Cerebellar nuclear complex (tissue), 1 donor: ENCODE data around the gene KAZN.

Source experiments
- DNase-seq, 2 experiments: peaks; one replicate each; lab custom pipeline; 2025; lab: John Stamatoyannopoulos, UW

Gene KAZN

DNA sequence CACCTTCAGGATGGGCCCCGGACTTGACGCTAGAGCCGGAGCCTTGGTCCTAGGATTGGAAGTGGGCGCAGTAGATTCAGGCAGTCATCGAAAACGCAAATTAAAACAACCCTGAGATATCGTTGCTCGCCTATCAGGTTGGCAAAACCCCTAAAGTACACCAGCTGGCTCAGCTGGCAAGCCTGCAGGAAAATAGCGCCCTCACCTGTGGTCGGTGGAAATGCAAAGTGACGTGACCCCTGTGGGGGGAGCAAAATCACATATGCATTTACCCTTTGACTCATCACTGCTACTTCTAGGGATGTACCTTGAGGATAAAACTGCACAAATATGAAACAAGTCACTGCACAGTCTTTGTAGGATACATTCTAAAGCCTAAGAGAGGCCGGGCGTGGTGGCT lies 384.8 kb downstream of the KAZN start:
- no peak for DNase-seq

DNA sequence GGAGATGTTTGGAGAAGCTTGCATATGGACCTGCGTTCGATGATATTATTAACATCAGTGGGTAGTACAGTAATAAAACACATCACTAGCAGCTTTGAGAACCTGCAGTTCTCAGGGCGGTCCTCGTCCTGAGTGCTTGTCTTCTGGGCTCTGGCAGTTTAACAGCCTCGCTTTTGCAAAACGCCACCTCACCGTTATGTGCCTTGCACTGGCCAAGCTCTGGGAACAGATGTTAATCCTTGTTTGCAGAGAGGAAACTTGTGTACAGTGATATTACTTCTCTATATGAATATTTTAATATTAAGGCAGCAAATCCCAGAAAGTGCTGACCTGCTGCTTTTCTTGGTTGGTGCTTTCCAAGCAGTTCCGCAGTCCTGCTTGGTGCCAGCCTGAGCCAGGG lies 387.7 kb downstream of the KAZN start:
- DNase-seq = no peak

DNA sequence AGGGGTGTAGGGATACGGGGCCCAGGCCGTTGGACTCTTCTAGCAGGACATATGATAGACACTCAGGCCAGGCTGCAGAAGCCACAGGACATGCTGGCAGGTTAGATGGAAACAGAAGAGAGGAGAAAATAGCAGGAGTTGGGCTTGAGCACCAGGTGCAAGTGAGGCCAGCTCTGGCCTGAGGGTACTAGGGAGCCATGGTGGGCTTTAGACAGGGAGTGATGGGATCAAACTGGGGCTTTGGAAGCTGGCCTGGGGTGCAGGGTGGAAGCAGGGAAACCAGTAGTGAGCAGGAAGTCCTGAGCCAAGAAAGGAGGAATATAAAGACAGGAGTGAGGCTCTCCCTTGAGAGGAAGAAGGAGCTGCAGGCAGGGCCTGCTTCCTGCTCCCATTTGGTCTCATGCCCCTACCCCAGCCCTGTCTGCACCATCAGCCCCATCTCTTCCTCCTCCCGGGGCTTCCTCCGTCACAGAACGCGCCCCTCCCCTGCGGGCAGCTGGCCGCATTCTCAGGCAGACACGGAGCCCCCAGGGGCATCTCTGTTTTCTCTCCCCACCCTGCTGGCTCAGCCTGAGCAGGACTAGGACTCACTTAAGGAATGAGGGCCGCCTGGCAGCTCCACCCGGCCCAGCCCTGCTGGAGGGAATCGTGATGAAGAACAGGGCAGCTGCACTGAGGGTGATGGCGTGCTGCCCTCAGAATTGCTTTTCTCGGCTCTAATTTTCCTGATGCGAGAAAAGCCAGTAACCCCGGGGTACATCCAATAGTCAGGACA lies 389.5 kb downstream of the KAZN start:
- no peak for DNase-seq

DNA sequence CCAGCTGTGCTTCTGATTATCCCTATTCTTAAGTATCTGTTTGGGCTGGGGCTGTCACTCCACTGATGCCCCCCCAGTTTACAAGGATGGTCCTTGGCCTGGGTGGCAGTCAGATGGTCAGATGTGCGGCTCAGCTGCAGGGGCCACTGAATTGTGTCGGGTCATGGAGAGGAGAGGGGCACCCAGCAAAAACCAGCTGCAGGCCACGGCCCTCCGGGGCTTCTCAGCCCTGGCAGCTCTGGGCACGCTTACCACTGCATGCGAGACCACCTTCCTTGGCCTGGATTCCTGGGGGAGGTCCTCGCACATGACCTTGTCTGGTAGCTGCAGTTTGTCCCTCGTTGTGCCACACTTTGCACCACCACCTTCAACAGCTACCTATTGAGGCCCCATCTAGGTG lies 390.2 kb downstream of the KAZN start:
- DNase-seq = no peak

DNA sequence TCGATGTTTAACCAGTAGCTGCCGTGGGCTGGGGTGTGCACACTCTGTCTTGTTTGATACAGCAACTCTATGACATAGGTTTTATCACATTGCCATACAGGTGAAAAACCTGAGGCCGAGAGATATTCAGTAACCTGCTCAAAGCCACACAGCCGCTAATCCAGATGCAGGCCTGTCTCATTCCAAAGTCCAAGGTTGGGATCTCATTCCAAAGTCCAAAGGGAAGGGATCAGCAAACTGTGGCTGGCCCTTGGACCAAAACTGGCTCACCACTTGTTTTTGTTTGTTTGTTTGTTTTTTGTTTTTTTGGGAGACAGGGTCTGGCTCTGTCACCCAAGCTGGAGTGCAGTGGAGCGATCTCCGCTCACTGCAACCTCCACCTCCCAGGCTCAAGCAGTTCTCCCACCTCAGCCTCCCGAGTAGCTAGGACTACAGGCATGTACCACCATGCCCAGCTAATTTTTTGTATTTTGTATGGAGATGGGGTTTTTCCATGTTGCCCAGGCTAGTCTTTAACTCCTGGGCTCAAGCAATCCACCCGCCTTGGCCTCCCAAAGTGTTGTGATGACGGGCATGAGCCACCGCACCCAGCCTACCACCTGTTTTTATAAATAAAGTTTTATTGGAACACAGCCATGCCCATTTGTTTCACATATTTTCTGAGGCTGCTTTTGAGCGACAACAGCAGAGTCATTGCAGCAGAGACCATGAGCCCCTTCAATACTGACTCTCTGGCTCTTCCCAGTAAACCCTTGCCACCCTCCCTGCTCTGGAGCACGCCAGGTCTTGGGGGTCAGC lies 391.6 kb downstream of the KAZN start:
- no peak for DNase-seq

DNA sequence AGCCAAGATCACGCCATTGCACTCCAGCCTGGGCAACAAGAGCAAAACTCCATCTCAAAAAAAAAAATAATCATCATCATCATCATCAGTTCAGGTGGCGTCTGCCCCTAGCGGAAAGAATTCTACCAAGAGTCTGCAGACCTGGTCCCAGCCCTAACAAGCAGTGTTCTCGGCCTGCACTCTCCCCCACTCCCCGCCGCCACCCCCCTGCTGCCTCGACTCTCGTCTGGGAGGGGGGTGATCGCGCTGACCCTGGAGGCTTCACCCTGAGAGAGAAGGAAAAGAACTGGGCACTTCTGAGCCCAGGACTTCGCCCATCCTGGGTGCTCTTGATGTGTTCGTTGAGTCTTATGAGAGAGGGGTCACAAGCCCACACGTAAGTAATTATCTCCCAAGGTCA lies 394.9 kb downstream of the KAZN start:
- no peak for DNase-seq

DNA sequence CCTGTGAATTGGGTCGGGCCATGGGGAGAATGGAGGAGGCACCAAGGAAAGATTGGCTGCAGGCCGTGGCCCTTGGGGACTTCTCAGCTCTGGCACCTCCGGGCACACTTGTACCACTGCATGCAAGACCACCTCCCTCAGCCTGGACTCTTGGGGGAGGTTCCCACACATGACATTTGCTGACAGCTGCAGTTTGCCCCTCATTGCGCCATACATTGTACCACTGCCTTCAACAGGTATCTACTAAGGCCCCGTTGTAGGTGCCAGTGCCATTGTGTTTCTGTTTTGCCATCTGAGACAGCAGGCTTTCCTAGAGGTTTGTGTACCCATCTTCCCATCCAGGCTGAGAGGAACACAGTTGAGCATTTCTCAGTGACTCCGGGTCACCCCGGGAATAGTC lies 395.7 kb downstream of the KAZN start:
- DNase-seq = no peak

DNA sequence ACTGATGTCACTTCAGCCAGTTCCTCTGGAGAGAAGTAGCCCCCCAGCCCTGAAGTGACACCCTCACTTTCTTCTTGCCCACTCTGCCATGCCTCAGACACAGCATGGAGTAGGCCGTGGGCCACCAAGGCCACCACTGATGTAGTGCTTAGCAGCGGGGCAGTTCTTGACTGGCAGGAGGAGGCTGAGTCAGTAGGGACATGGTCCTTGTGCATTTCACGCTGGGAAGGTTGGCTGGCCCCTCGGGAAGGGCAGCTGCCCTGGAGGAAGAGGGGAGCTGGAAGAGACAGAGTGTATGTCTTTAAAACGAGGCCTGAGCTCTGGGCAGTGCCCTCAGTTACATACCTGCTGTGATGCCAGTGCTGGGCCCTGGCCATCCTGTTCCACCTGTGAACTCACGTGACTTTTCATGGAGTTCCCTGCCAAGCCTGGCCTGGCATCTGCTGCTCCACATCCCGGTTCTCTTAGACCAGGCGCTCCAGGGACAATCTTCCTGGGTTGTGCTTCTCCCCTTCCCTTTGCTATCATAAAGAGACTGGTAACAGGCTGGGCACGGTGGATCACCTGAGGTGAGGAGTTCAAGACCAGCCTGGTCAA lies 396.5 kb downstream of the KAZN start:
- DNase-seq = peak; percentile 75 to 89

DNA sequence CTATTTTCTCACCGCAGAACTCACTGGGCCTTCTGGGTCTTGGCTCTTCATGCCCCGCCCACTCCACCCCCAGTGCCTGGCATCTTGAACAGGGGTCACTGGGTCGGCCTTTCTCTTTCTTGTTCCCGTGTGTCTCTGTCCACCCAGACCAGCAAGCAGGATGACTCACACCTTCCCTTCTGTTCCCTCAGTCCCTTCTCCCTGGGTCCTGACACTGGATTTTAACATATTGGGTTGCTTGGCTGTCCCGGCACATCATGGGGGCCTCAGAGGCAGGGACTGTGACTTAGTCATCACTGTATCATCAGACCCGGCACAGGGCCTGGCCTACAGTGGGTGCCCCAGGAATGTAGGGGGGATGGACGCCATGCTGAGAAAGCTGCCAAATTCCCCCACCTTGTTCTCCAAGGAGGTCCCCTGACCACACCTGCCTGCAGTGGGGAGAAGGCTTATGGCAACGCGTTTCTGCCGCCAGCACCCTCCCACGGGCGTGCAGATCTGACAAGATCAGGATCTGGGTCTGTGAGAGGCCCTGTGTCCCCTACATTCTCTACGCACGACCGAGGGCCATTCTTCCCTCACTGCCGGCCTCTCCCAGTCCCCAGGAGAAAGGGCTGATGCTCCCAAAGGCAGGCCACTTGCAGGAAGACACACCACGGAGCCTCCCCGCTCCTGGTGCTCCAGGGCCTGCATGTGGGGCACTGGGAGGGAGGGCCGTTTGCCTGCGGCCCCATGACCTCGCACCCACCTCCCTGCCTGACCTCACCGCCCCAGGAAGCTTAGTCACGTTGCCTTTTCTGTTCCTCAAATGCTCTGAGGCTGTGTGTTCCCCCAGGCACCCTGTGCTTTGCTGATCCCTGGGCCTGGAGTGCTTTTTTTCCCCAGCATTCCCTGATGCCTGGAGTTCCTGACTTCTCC lies 397.9 kb downstream of the KAZN start:
- DNase-seq = no peak

DNA sequence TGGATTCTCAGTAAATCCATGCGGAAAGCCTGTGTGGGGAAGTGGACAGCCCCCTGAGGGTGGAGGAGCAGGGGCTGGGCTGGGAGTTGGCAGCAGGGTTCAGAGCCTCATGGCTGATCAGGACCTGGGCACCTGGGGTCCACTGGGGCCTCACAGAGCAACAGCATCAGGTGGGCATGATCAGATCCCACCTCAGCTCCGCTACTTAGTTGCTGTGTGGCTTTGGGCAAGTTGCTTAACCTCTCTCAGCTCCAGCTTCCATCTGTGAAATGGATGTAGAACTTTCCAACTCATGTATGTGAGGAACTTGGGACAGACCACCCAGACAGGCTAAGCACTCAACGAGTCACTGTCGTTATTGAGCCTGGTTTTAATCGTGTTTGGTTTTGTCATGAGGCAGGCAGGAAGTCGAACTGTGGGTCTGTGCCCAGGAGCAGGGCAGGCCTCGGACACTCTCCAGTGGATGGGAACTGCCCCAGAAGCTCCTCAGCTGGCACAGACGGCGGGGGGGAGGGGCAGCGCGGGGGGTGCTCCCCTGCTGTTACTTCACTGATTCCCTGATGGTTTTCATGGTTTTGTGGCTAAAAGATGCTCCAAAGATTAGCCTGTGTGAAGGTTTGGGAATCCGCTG lies 399.3 kb downstream of the KAZN start:
- DNase-seq = no peak

DNA sequence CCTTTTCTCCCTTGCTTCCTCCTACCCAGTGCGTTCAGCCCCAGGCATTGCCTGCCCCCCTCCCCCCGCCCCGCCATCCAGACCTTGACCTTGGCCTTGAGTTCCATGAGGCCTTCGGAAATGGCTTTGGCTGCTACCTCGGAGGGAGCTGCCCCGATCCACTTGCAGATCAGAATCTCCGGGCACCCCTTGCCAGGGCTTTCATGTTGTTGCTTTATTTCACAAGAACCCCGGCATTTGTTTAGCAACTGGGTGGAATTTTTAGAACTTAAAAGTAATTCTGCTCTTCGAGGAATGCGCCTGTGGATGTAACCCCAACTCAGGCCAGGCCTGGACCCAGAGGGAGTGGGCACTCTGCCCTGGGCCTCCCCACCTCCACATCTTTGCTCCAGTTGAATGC lies 401.0 kb downstream of the KAZN start:
- no peak for DNase-seq

DNA sequence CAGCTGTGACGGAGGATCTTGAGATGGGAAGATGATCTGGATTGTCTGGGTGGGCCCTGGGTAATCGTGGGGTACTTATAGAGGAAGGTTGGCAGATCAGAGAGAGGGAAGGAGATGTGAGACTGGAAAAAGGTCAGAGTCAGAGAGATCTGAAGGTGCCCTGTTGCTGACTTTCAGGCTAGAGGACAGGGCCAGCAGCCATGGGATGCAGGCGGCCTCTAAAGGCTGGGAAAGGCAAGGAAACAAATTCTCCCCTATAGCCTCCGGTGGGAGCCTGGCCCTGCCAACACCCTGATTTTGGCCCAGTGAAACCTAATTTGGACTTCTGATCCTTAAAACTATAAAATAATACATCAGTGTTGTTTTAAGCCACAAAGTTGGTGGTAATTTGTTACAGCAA lies 401.5 kb downstream of the KAZN start:
- DNase-seq = no peak

DNA sequence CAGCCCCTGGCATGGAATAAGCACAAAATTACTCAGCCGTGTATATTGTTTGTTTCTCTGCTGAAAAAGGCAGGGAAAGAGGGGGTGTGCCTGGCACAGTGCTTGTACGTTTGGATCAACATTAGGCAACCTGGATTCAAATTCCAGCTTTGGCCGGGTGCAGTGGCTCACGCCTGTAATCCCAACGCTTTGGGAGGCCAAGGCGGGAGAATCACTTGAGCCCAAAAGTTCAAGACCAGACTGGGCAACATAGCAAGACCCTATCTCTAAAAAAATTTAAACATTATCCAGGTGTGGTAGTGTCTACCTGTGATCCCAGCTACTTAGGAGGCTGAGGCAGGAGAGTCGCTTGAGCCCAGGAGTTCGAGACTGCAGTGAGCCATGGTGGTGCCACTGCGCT lies 402.2 kb downstream of the KAZN start:
- DNase-seq = no peak

DNA sequence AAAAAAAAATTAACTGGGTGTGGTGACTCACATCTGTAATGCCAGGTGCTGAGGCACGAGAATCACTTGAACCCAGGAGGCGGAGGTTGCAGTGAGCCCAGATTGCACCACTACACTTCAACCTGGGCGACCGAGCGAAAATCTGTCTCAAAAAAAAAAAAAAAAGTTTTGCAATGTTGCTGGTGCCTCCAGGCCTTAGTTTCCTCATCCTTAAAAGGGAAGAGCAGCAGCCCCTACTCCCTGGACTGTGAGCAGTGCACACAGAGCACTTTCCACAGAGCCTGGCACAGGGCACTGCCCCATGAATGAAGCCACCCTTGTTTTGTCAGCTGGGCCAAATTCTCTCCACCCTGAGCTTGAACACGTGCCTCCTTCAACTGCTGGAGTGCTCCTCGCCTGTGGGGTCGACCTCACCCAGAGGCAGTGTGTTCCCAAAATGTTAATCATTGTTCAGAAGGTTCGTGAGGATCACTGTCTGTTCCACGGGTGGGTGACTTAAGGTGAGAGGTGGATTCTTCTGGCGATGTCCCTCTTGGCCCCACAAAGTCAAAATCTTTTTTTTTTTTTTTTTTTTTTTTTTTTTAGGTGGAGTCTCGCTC lies 402.9 kb downstream of the KAZN start:
- no peak for DNase-seq

DNA sequence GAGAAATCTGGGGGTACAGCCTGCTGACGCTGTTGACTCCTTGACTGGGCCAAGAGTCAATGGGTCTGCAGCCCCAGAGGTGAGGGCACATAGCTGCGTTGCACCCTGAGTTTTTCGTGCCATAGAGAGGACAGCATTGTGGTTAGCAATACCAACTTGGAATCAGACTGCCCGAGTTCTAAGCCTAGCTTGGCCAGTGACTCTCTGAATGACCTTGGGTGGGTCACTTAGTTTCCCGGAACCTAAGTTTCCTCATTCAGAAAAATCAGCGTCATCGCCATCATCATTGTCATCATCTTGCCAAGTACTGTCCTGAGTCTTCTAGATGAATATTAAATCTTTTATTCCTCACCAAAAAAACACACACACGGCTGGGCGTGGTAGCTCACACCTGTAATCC lies 403.8 kb downstream of the KAZN start:
- no peak for DNase-seq

DNA sequence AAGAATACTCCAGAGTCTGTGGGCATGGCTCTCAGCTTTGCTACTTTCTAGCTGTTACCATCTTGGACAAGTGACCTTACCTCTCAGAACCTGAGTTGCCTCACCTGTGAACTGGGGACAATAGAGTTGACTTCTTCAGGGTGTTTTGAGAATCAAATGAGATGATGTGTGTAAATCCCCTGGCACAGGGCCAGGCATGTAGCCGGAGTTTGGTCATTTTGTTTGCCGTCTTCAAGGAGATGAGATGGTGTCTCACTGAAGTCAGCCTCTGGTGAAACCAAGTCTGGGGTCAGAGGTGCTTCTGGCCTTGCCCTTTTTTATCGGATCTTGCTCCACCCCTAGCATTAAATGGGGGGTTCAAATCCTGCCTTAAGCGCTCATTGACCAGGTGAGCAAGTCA lies 405.9 kb downstream of the KAZN start:
- DNase-seq = no peak

DNA sequence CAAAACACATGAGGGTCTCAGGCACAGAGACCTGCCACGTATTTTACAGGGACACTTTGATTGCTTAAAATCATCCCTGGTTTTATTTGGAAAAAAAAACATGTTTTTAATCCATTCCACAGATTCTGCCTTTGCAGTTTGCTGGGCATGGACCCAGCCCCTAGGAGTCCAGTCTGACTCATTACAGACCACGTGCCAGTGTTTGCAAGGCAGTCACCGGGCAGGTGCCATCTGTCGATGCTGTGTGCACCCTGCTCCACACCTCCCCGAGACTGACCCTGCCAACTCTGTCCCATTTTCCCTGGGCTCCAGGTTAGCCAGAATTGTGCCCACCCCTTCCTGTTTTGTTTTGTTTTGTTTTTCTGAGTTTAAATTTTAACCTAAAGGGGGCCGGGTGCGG lies 406.6 kb downstream of the KAZN start:
- peak; percentile 61 to 96 for DNase-seq

DNA sequence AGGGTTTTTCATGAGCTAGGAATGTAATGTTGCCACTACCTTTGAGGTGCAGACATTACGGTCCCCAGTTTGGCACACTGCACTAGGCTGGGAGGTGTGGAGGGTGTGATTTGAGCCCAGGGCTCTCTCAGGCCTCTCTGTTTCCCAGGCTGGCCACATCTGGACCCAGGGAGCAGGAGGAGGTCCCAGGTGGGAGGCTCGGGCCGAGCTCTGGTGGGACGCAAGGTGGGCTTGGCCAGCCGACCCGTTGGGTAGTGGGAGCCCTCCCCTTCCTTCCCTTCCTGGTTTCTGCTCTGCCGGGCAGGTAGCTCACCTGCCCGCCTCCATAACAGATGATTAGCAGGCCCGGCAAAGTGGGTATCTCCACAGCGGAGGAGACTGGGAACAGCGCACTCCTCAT lies 408.9 kb downstream of the KAZN start:
- no peak for DNase-seq

DNA sequence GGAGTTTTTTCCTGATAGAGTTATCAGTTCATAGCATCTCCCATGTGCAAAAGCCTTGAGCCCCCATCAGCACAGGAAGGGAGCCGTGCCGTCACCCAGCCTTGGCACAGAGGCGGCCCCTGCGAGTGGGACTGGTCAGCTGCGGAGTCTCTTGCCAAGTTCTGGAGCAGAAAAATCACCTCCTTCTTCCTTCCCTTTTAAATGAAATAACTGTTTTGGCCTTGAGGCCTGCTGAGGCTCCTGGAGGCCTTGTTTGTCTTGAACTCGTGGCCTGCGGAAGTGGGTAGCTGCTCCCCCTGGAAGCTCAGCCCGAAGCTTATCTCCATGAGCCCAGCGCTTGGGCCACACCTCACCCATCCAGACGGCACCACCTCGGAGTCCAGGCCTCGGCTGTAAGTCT lies 409.4 kb downstream of the KAZN start:
- no peak for DNase-seq

DNA sequence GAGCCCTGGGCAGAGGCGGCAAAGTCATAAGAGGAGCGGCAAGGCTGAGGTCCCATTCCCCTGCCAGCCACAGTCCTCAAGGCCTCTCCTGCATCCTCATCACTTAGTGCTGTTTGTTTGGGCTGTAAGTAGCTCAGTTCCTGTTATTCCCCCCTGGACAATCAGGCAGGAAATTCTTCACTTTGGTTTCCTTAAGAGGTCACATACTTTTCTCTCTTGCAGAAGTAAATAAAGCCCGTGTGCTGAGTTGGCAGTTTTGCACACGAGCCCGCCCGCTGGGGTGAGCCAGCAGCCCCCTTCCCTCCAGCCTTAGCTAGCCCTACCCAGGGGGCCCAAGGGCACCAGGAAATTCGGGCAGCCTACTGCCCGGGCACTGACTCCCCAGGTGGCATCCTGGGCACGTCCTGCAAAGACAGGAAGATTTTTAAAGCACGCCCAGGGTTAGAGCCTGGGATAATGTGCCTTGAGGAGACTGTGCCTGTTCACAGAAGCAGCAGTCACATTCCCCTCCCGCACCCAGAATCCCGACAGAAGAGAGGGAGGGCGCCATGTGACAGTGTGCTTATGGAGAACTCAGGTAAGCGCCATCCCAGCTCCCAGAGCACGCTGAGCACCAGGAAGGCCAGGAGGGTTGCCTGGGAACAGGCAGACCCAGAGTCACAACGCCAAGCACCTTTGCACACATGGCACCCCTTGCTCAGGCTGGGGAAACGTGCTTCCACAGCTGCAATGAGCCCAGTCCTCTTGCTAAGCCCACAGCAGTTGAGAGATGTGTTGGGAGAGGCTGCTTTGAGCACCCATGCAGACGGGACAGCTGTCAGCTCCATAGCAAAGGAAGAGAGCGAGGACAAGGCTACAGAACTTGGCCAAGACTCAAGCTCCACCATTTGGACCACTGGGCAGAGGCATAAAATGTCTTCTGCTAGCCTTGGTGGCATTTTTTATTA lies 410.6 kb downstream of the KAZN start:
- DNase-seq = no peak
